Fibroblast of skin of scalp (primary cell): ENCODE results near the gene NTNG1. TPM values are rescaled to one million over a fixed set of nuclear protein-coding genes. Genes with fewer than 3 reads are reported as not detected.
A peak's percentile ranks its signal among the peaks of the same experiment; 100 is the strongest.

Experiments used
- DNase-seq: peaks from one replicate; pipeline ENCODE4 v3.0.0-alpha.2; 2013
- polyA plus RNA-seq, 2 experiments: library from polyadenylated mRNA; unstranded; fragments of 120-200 nt; gene quantifications; one replicate each; pipeline ENCODE4 v1.2.1, GENCODE V29; 2013; ENCODE audit not compliant: insufficient read length in 2 of 2

NTNG1 gene
- polyA plus RNA-seq (2013, experiment 1 of 2; ENCODE audit: insufficient read length): 3.9 TPM
- polyA plus RNA-seq (2013, experiment 2 of 2; ENCODE audit: insufficient read length): 3.8 TPM

DNA sequence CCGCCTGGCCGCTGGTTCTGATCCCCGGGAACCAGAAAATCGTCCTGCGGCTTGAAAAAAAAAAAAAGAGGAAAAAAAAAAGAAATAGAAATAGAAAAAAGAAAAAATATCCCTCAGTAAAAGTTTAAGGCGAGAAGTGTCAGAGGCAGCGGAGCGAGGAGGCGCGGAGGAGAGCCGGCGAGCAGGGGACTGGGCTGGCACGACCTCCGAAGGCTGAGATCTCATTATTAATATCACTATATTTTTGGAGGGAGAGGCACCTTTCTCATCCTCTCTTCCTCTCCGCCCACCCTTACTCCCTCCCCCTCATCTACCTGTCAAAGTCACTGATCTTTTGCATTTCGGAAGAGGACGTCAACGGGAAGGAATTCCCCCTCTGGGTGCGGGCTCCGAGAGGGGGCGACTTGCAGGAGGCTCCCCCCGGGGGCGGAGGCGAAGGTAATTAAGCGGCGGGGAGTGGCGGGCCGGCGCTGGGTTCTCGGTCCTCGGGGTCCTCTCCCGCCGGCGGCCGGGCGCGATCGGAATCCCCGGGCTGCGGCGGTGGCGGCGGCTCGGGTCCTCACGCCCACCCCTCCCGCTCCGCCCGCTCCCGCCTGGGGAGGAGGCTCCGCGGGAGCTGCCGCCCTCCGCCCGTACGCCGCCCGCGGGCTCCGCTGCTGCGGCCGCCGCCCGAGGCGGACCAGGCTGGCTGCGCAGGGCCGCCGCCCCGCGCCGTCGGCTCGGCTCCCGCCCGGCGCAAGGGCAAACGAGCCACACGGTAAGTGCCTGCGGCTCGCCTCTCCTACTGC lies at the start of gene NTNG1:
Gene NTNG1 (plus strand): TSS at position 337 of the 788 bp plus-strand sequence.
- no peak for DNase-seq

DNA sequence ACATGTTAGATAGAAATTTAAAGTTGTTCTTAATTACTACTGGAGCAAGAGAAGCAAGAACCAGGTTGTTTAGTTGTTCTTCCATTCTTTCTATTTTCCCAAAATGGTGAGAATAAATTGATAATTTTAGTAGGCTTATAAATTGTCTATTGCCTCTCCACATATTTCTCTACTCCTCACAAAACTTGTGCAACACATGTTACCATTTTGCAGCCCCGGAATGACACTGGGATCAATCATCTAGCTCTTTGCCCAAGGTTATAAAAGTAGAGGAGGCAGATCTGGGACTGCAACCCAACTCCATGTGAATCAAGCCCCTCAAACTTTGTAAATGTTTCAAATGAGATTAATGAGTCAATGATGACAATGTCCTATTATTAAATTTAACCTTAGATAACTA lies 49.4 kb upstream of the NTNG1 start:
- no peak for DNase-seq

- DNase-seq: peak; percentile 51
These were observed 47.4 kb upstream of the NTNG1 start for GRCh38 chr1:107093395-107093794.

DNA sequence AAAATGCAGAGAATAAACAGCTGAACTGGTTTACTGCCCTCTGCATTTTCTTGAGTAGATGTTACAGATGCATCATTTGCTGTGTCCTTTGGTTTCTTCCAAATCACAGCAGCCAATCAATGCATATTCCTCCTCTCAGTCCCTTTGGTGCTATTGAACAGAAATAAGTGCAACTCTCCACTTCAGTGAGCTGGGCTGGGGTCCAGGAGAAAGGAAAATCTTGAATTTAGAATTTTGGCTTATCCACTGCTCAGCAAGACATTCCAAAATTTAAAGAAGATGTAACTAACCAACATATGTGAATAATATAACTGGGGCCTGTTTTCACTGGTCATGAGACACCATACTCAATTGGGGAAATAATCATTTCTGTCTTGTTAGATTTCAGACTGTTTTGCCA lies 45.2 kb upstream of the NTNG1 start:
- DNase-seq: no peak

DNA sequence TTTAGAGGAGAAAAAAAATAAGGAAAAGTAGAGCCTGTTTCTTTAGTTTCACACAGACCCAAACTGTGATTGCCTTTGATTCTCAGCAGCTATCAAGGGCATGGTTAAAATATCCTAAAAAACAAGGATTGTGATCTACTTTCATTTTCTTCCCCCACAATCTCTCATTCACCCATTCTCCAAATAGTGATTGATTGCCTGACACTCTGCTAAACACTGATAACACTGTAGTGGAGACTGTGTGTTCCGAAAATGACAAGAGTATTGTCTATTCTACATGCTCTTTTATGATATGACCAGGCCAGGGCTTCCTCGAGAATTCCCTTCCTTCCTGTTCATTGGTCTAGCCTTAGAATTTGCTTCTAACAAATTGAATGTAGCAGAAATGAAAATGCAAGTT lies 44.1 kb upstream of the NTNG1 start:
- no peak for DNase-seq

DNA sequence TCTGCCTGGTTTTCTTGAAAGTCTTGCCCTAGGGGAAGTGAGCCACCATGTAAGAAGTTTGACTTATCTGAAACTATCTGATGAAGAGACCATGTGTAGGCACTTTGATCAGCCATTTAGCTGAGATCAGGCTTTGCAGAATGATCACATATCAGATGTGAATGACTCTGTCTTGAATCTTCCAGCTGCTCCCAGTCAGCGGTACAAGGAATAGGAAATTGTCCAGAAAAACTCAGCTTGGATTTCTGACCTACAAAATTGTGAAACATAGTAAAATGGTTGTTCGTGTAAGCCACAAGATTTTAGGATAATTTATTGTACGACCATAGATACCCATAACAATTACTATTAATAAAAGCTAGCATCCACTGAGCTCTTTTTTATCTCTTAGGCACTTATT lies 41.9 kb upstream of the NTNG1 start:
- DNase-seq: no peak

GRCh38 chr1:107100331-107100984 lies 40.4 kb upstream of the NTNG1 start:
- DNase-seq: peak; percentile 88

GRCh38 chr1:107105914-107106313 lies 34.9 kb upstream of the NTNG1 start:
- no peak for DNase-seq

DNA sequence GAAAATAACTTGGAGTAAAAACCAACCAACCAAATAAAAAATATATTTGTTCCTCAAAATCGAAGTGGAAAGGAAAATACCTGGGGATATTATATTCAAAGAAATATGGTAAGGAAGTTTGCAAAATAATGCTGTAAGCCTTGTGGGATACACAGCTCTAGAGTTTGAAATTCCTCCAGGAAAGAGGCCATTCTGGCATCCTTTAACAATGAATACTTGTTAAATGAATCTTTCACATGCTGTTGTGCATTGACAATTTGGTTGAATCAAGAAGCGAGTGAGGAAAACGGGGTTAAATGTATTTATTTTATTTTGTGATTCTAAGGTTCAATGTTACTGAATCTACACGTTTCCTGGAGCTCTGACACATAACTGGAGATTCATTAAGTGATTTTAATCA lies 30.5 kb upstream of the NTNG1 start:
- DNase-seq: peak; percentile 62

GRCh38 chr1:107116306-107116790 lies 24.5 kb upstream of the NTNG1 start:
- no peak for DNase-seq

DNA sequence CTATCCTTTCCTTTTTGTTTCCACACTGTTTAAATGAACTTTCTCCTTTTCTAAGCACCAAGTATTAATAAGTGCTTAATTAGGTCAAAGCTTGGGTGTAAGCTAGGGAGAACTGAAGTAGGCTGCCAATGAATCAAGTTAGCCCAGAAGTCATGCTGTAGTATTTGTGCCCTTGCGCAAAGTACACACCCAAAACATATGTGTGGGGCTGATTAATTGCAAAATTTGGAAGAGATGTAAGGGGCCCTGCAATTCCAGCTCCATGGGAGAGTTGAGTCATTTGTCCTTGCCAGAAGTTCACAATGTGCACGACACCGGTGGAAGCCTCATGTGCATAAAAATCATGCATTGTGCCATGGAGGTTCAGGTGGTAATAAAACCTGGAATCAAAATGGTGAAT lies 18.6 kb upstream of the NTNG1 start:
- no peak for DNase-seq

GRCh38 chr1:107123741-107124140 lies 17.1 kb upstream of the NTNG1 start:
- DNase-seq: no peak

DNA sequence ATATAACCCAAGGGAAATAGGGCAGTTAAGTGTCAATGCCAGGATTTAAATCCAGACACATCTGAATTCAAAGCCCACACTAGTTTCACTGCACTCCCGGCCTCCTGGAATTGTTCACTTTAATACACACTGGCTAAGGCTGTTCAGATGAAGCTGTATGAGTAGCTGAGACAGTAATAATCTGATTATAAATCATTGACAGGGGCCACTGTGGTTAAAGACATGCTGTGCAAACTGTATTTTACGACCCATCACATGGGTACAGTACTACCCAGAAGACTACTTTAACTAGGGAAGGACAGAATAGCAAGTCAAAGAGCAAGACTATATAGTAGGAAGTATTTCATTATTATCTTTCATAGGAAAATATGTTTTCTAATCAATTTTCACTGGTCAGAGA lies 16.1 kb upstream of the NTNG1 start:
- DNase-seq: no peak

GRCh38 chr1:107132195-107132594 lies 8.6 kb upstream of the NTNG1 start:
- no peak for DNase-seq

DNA sequence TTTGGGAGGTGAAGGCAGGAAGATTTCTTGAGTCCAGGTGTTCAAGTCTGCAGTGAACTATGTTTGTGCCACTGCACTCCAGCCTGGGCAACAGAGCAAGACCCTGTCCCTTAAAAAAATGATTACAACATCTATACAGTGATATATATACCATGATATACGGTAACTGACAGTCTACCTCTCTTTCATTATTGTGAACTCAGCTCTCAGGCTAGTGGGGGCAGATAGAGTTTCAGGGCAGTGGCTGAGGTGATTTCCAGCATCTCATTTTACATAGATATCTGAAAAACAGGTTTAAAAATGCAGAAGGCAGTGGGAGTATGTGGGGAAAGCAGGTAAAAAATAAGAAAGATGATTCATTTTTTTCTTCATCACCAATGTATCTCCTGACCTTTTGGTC lies 8.1 kb upstream of the NTNG1 start:
- no peak for DNase-seq

DNA sequence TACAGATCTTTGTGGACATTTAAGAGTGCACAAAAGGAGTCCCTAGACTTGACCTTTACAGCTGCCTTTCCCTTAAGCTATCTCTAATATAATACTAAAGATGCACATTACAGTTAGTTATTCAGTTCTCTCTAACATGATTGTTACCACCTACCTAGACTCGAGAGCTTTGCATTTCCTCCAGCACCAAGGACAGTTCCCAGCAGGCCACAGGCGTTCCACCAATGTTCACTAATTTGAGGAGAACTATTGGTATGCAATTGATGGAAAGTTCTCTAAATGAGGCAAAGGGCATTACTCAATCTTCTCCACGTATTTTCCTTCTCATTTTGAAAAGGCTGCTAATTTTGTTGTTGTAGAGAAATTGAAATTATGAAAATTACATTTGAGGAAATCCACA lies 5.4 kb upstream of the NTNG1 start:
- DNase-seq: peak; percentile 74

- no peak for DNase-seq
These were observed 2.7 kb upstream of the NTNG1 start for GRCh38 chr1:107138166-107138565.

GRCh38 chr1:107138767-107139445 lies 1.9 kb upstream of the NTNG1 start:
- DNase-seq: peak; percentile 71

DNA sequence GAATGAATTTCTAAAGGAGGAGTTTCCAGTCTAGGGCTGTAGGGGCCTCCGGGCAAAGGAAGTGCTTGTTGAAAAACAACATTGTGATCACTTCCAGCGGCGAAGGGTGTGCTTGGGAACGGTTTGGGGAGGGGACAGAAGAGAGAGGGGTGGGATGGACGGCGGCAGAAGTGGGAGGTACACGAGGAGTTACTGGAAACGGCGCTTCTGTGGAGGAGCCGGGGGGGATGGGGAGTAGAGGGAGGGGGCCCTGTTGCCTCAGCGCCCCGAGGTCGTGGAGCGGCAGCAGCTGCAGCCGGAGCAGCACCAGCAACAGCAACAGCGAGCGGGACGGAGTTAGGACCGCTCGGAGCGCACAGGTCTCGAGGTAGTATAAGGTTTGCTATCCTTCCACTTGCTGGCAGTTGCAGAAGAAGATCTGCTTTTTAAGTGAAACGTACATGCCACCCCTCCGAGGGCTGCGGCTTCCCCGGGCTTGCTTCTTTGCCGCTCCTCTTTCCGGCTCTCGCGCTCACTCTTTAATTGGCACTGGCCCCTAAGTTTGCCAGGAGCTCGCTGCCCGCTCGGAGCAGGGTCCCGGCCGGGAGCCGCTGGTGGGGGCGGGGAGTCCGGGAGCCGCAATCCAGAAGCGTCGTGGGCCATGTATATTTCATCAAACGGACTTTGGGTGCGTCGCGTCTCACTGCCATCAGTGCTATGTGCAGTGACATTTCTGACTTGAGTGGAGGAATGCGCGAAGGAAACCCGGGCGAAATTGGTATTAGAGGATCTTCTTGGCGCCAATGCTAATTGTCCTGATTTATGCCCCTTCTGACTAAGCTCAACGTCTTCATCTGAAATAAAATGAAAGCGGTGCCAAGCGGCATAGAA lies 771 bp upstream of the NTNG1 start:
- peak; percentile 69 for DNase-seq

- DNase-seq: no peak
These were observed 770 bp downstream of the NTNG1 start for GRCh38 chr1:107141491-107142126.

GRCh38 chr1:107142140-107142542 lies 1.3 kb downstream of the NTNG1 start:
- peak; percentile 77 for DNase-seq

GRCh38 chr1:107142666-107143065 lies 1.8 kb downstream of the NTNG1 start:
- no peak for DNase-seq
